HG03159 (cell line): ENCODE results near the gene KRT3.

Source experiments
- ATAC-seq: cut with Tn5 transposase; IDR thresholded peaks from one replicate; pipeline ENCODE4 v1.9.1; 2021; ENCODE audit warnings: mild to moderate bottlenecking, moderate library complexity; ENCODE audit not compliant: unreplicated experiment

Gene KRT3

GRCh38 chr12:52827499-52828090 lies 31.7 kb upstream of the KRT3 start:
- ATAC-seq = no peak

GRCh38 chr12:52826611-52827498 lies 30.9 kb upstream of the KRT3 start:
- no peak for ATAC-seq

- ATAC-seq = no peak
Observed at GRCh38 chr12:52825961-52826360, 30.0 kb upstream of the KRT3 start.

GRCh38 chr12:52824741-52825410 lies 29.0 kb upstream of the KRT3 start:
- ATAC-seq = no peak

GRCh38 chr12:52823761-52824450 lies 28.0 kb upstream of the KRT3 start:
- ATAC-seq = no peak

GRCh38 chr12:52822771-52823510 lies 27.0 kb upstream of the KRT3 start:
- ATAC-seq = no peak

- no peak for ATAC-seq
Observed at GRCh38 chr12:52821826-52822660, 26.1 kb upstream of the KRT3 start.

- ATAC-seq = no peak
Observed at GRCh38 chr12:52821071-52821730, 25.3 kb upstream of the KRT3 start.

- no peak for ATAC-seq
Observed at GRCh38 chr12:52820521-52820920, 24.6 kb upstream of the KRT3 start.

- ATAC-seq = no peak
Observed at GRCh38 chr12:52819731-52820510, 24.0 kb upstream of the KRT3 start.

GRCh38 chr12:52818887-52819420 lies 23.0 kb upstream of the KRT3 start:
- ATAC-seq = no peak

GRCh38 chr12:52818388-52818787 lies 22.5 kb upstream of the KRT3 start:
- no peak for ATAC-seq

- ATAC-seq = no peak
Observed at GRCh38 chr12:52817699-52818238, 21.9 kb upstream of the KRT3 start.

- no peak for ATAC-seq
Observed at GRCh38 chr12:52817003-52817698, 21.2 kb upstream of the KRT3 start.

- no peak for ATAC-seq
Observed at GRCh38 chr12:52815676-52816588, 20.0 kb upstream of the KRT3 start.

GRCh38 chr12:52815161-52815560 lies 19.2 kb upstream of the KRT3 start:
- no peak for ATAC-seq
